Kidney epithelial cell (primary cell): ENCODE measurements around the gene ERBB3. TPM values are rescaled to one million over a fixed set of nuclear protein-coding genes. Genes with fewer than 3 reads are reported as not detected.

ENCODE experiments used
- DNase-seq: peaks from one replicate; pipeline ENCODE4 v3.0.0-alpha.2; 2010; ENCODE audit warnings: low read depth
- H3K27me3 ChIP-seq: 2 replicates; pipeline ENCODE4 v1.6.0; 2011; ENCODE audit warnings: low read length; ENCODE audit not compliant: control insufficient read depth, insufficient read depth
- H3K36me3 ChIP-seq: 2 replicates; pipeline ENCODE4 v1.5.1; 2011; ENCODE audit warnings: low read length; ENCODE audit not compliant: control insufficient read depth, insufficient read depth
- H3K4me3 ChIP-seq: 2 replicates; pipeline ENCODE4 v1.5.1; 2011; ENCODE audit warnings: low read depth, mild to moderate bottlenecking, control low read depth, low read length
- total RNA-seq: library from RNA; depleted of rRNA; stranded (reverse); fragments of >200 nt; gene quantifications from 2 replicates; pipeline ENCODE4 v1.2.3, GENCODE V29; 2015
- TF ChIP-seq, protein P1 (sequence below): IDR thresholded peaks from 2 replicates; pipeline ENCODE4 v1.5.1; 2011; ENCODE audit warnings: mild to moderate bottlenecking, moderate library complexity, low read length, control low read depth, inconsistent platforms; ENCODE audit not compliant: insufficient read depth, poor library complexity, severe bottlenecking

Gene ERBB3
- total RNA-seq, 1 donor from 2014 or later: 17.3 TPM

- peaks cover 2% of the 10 kb centered on the region for H3K36me3 ChIP-seq
- TF ChIP-seq, protein P1, sequence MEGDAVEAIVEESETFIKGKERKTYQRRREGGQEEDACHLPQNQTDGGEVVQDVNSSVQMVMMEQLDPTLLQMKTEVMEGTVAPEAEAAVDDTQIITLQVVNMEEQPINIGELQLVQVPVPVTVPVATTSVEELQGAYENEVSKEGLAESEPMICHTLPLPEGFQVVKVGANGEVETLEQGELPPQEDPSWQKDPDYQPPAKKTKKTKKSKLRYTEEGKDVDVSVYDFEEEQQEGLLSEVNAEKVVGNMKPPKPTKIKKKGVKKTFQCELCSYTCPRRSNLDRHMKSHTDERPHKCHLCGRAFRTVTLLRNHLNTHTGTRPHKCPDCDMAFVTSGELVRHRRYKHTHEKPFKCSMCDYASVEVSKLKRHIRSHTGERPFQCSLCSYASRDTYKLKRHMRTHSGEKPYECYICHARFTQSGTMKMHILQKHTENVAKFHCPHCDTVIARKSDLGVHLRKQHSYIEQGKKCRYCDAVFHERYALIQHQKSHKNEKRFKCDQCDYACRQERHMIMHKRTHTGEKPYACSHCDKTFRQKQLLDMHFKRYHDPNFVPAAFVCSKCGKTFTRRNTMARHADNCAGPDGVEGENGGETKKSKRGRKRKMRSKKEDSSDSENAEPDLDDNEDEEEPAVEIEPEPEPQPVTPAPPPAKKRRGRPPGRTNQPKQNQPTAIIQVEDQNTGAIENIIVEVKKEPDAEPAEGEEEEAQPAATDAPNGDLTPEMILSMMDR: no peak
Observed at GRCh38 chr12:56118688-56119357, 38.9 kb downstream of the ERBB3 start.

DNA sequence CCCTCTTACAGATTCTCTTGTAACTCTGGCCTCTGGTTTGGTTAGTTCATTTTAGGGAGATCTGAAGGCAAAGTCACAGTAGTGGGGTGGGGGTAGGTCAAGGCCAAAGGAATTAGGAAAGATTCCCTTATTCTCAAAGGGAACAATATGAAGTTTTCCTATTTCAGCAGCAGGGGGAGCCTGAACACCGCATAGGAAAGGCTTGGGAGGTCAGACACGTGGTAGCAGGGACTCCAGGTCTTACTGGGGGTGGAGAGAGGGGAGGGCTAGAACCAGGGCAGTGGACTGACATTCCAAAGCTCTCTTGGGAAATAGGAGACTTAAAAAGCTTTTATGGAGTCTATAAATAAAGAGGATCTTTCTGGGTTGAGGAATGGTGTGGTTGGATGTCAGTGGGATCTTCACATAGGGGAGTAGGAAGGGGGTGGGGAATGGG is 39.4 kb downstream of the ERBB3 start:
- peak; percentile 79 for DNase-seq
- no peaks in the 10 kb centered on the region for H3K27me3 ChIP-seq
- TF ChIP-seq, protein P1: peak; percentile 82
- H3K4me3 ChIP-seq: no peak overlapping the region
- H3K36me3 ChIP-seq: peaks cover 2% of the 10 kb centered on the region

More at GRCh38 chr12:56118688-56119357, 38.9 kb downstream of the ERBB3 start:
- Histone ChIP-seq H3K4me3 (peak overlapping the region; percentile 70), H3K27me3 (no peaks in the 10 kb centered on the region)
- no peak for DNase-seq

DNA sequence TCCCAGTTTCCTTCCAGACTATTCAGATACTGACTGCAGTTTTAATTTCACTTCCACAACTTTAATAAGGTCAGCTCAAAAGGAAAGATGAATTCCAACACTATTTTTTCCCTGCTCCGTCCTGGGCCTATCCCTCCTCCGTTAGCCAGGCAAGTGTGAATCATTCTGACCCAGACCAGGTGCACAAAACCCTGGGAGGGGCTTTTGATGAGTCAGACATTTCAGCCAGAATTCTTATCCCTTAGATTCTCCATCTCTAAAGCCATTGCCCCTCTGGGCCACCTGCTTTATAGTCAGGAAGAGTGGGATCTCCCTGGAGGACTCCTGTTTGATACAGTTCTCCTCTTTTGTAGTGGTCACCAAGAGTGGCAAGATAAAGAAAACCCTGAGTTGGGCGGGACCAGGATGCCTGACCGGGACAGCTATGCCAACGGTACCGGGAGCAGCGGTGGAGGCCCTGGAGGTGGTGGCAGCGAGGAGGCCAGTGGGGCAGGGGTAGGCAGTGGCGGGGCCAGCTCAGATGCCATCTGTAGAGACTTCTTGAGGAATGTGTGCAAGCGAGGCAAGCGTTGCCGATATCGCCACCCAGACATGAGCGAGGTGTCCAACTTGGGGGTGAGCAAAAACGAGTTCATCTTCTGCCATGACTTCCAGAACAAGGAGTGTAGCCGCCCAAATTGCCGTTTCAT is 40.3 kb downstream of the ERBB3 start:
- TF ChIP-seq, protein P1: no peak
- Histone ChIP-seq H3K27me3 (no peaks in the 10 kb centered on the region), H3K36me3 (peaks cover 2% of the 10 kb centered on the region), H3K4me3 (no peak overlapping the region)
- no peak for DNase-seq

GRCh38 chr12:56121204-56121870 is 41.4 kb downstream of the ERBB3 start:
- TF ChIP-seq, protein P1: no peak
- no peak overlapping the region for H3K4me3 ChIP-seq
- no peak for DNase-seq
- H3K36me3 ChIP-seq: peaks cover 2% of the 10 kb centered on the region
- no peaks in the 10 kb centered on the region for H3K27me3 ChIP-seq

DNA sequence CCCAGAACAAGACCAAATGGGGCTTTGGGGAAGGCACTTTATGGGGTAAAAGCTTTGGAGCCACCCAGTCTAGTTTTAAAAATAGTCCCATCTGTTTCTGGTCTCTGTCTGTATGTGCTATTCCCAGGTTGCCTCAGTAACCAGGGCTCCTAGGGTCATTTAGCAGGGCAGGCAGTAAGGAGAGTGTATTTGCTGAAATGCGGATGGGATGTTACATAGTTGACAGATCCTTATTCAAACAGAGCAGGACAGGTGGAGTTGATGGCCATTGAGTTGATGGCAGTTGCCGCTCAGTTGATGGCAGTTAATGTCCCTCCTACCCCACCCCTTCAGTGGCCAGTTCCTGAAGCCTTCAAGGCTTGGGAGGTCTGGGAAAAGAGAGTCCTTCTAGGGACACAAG is 42.7 kb downstream of the ERBB3 start:
- Histone ChIP-seq H3K27me3 (no peaks in the 10 kb centered on the region), H3K4me3 (no peak overlapping the region), H3K36me3 (peaks cover 2% of the 10 kb centered on the region)
- TF ChIP-seq, protein P1: no peak
- no peak for DNase-seq
